ENCODE results near the gene TMEM271.

DNA sequence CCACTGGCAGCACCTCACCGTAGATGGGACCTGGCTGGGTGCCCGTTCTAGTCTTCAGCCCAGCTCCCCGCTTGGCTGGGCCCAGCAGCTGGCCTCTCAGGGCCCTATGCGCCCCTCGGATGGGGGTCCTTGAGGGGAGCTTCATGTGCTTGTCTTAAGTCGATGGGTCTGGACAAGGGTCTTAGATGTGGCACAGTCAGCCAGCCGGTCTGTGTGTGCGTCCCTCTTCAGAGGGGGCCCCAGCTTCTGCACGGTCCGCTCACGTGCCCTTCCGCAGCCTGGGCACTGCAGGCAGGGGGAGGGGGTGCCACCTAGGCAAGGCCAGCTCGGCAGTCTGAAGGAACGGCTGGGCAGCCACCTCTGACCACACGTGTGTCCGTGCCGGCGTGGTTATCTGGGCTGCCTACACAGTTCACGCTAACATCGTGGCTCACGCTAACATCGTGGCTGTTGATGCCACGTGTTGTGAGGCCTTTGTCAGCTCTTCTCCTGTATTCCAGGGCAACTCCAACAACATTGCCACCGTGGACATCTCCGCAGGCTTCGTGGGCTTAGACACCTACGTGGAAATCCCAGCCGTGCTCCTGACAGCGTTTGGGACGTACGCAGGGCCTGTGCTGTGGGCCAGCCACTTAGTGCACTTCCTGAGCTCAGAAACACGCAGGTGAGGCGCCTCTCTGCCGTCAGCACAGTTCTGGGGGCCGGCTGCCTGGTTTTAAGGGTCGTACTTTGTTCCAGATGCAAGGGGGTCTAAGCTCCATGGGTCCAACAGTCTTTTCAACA lies 42.6 kb downstream of the TMEM271 start:
- TF ChIP-seq, protein P1, sequence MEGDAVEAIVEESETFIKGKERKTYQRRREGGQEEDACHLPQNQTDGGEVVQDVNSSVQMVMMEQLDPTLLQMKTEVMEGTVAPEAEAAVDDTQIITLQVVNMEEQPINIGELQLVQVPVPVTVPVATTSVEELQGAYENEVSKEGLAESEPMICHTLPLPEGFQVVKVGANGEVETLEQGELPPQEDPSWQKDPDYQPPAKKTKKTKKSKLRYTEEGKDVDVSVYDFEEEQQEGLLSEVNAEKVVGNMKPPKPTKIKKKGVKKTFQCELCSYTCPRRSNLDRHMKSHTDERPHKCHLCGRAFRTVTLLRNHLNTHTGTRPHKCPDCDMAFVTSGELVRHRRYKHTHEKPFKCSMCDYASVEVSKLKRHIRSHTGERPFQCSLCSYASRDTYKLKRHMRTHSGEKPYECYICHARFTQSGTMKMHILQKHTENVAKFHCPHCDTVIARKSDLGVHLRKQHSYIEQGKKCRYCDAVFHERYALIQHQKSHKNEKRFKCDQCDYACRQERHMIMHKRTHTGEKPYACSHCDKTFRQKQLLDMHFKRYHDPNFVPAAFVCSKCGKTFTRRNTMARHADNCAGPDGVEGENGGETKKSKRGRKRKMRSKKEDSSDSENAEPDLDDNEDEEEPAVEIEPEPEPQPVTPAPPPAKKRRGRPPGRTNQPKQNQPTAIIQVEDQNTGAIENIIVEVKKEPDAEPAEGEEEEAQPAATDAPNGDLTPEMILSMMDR (IDR thresholded peaks at IDR 0.05; ENCODE audit: low read depth, low read length): no peak
- no peak for TF ChIP-seq MAX (IDR thresholded peaks at IDR 0.05; ENCODE audit: low read depth, low read length)

Measured in NB4 (cell line).